LHCN-M2 (cell line): ENCODE data around the gene SCYGR4. TPM values are rescaled to one million over a fixed set of nuclear protein-coding genes. Genes with fewer than 3 reads are reported as not detected.
"Not testable (repeated sequence)": the region's sequence is repeated elsewhere in the genome, so short reads cannot be mapped to it uniquely, and the experiment has no call there.

Experiments used
- DNase-seq: peaks from one replicate; pipeline ENCODE4 v3.0.0-alpha.2; 2012; ENCODE audit warnings: low read depth
- polyA plus RNA-seq: library from polyadenylated mRNA; unstranded; fragments of >200 nt; gene quantifications from one replicate; pipeline ENCODE4 v1.2.1, GENCODE V29; 2012; ENCODE audit warnings: missing spikeins
- total RNA-seq: library from RNA; depleted of rRNA; stranded (reverse); fragments of >200 nt; gene quantifications from 2 replicates; pipeline ENCODE4 v1.2.3, GENCODE V29; 2014; rRNA removed

The SCYGR4 gene, protein sequence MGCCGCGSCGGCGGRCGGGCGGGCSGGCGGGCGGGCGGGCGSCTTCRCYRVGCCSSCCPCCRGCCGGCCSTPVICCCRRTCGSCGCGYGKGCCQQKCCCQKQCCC
- not detected in 2 replicates for total RNA-seq
- not detected for polyA plus RNA-seq

DNA sequence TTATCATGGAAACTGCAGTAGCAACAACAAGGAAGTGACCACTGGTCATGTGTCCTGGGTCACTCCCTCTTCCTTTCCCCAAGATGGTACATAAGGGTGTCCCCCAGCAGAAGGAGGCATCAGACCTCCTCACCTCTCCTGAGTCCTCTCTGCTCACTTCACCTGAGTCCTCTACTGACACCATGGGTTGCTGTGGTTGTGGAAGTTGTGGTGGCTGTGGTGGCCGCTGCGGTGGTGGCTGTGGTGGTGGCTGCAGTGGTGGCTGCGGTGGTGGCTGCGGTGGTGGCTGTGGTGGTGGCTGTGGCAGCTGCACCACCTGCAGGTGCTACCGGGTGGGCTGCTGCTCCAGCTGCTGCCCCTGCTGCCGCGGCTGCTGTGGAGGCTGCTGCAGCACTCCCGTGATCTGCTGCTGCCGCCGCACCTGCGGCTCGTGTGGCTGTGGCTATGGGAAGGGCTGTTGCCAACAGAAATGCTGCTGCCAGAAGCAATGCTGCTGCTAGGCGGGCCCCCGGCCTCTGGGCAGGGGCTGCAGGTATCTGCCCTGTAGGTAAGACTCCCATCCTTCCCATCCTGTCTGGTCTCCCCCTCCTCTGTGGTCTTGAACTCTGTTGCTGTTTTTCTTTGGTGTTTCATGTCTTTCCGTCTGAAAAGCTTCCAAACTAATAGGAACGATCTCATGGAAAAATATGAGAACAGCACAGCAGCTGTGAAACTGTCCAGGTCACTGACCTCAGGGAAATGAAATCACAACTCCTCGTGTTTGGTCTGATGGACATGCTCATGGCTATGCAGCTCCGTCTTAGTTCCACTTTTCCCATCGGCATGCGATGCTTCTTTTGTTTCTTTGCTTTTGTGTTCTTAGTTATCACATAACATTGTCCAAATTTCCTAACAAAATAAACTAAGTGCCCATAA lies at the start of gene SCYGR4:
Gene SCYGR4 (plus strand): TSS at position 183 of the 915 bp plus-strand sequence. CDS start 0 bp downstream, at position 183.
- peak; percentile 56 for DNase-seq

DNA sequence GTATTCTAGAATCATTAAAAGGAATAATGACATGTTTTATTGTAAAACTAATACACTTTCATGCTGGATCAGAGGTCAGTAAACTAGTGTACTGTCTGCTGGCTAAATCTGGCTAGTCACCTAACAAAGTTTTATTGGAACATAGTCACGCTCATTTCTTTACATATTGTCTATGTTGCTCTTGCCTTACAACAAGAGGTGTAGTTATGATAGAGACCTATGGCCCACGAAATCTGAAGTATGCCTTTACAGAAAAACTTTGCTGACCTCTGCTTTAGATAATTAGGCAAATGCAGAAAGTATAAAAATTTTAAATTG lies 48.5 kb upstream of the SCYGR4 start:
- no peak for DNase-seq

DNA sequence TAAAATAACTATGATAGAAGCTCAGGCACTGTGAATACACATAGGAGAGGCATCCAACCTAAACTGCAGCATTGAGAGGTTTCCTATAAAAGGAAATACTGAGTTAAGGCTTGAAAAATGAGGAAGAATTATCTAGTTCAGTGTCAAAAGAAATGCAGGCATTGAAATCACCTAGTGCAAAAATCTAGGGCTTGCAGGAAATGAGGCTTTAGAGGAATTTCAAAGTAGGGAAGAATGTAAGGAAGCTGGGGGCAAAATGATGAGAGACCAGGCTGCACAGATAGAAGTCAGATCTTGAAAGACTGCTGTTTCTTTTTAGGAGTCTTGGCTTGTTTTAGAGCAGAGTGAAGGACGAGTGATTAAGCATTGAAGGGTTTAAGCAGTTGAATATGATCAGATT lies 46.7 kb upstream of the SCYGR4 start:
- DNase-seq: no peak

DNA sequence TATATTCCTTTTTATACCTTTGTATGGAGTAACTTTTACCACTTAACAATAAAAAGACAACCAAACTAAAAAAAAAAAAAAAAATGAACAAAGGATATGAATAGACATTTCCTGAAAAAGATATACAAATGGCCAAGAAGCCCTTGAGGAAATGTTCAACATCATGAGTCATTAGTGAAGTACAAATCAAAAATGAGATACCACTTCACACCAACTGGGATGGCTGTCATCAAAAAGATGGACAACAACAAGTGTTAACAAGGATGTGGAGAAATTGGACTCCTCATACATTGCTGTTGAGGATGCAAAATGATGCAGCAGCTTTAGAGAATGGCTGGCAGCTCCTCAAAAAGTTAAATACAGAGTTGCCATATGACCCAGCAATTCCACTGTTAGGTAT lies 41.2 kb upstream of the SCYGR4 start:
- DNase-seq: peak; percentile 97

DNA sequence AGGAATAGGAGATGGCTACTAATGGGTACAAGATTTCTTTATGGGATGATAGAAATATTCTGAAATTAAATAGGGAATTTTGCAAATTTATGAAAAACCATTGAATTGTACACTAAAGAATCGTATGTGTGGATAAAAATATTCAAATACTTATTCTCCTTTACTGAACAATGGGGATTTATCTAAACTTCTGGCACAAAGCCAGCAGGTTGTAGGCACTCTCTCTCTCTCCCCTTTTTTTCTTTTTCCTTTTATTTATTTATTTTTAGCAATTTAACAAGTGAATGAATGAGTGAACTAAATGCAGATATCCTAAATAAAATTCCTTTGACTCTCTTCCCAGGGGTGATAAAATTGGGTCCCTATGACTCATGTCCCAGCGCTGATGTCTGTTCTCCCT lies 40.5 kb upstream of the SCYGR4 start:
- DNase-seq: no peak

DNA sequence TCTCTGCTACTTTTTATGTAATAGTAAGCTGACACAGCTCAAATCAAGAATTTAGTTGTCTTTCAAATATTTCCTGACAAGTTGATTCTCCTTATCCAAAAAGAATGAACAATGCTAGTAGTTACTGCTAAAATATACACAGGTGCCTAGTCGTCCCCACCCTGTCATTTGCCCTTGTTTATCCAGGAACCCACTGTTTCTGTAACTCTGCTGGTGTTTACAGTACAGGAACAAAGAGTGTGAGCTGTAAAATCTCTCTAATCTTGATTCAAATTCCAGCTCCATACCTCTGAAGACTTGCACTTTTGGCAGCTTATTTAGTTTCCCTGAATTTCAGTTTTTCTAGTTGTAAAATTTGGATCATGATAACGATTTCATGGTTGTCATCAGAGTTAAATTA lies 39.7 kb upstream of the SCYGR4 start:
- no peak for DNase-seq

DNA sequence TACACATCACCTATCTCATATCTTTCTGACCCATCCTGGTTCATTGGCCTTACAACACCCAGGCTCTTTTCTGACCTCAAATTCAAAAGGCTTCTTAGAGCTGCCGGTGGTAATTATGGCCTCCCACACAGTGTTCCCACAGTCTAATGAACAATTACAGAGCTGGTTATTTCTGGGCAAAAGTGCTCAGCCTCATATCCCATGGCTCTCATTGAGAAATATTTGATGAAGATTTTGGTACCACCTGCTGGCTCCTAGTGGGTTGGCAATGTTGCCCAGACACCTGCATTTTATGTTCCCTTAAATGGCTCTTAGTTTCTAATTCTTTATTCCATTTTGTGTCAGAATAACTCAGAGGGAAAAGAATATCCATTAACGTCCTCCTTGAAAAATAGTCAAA lies 38.7 kb upstream of the SCYGR4 start:
- DNase-seq: no peak

DNA sequence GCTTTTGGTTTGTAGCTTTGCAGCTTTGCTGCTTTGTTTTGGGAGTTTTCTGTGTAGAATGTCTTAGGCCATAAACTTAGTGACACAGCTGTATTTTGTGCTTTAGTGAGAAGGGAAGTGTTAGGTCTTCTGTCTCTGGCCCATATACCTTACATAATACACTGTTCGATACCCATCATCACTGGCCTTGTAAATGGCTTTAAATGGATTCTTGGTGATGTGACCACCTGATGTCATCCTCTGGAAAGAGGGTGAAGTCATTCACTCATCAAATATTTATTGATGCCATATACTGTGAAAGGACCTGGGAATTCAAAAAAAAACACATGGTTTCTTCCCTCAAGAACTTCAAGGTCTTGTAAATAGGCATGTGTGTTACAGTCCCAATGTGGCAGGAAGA lies 37.5 kb upstream of the SCYGR4 start:
- no peak for DNase-seq

DNA sequence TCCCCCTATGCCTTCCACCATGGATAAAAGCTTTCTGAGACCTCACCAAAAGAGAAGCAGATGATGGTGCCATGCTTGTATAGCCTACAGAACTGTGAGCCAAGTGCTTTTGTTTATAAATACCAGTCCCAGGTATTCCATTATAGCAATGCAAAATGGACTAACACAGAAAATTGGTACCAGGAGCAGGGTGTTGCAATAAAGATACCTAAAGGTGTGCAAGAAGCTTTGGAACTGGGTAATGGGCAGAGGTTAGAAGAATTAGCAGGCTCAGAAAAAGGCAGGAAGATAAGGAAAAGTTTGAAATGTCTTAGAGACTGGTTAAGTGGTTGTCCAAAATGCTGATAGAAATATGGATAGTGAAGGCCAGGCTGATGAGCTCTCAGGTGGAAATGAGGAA lies 34.9 kb upstream of the SCYGR4 start:
- no peak for DNase-seq

DNA sequence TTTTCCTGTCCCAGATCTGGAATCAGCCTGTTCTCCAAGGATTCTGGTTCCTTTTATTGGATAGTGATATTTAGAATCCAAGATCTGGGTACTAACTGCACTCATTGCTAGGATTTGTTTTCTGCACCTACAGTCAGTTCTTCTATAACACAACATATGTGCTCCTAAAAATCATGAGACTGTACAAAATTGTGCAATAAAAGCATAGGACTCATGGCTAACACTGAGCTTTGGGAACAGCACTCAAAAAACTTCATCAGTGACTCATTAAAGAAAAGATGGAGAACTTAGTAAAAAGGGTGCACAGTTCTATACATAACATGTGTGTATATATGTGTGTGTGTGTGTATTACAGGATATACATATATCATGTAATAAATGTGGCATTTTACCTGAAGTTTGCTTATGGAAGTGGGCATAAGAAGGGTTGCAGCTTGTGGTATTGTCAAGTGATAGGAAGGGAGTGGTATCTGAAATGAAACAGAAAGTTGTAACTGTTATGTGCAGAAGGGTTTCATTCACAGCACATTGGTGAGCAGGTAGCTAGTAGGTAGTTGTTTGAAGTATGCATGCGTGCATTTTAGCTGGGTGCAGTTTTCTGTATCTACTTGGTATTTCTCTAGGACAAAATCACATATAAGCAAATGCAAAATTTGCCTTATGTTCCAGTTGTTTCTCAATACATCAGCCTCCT lies 24.5 kb upstream of the SCYGR4 start:
- DNase-seq: no peak

DNA sequence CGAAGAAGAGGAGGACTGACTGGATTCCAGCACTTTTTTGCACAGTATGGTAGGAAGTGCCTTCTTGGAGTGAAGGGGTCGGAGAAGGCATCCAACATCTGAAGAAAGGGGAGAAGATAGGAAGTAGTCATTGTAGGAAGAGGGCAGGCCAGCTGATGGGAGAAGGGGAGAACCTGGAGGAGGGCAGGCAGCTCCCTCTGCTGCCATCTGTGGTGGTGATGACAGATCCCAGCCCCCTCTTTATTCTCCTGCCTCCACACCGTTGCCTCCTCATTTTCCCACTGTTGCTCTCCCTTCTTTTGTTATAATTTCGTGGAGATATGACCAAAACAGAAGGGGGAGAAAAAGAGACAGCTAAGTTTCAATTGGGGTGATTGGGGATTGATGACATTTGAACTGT lies 21.5 kb upstream of the SCYGR4 start:
- DNase-seq: no peak

DNA sequence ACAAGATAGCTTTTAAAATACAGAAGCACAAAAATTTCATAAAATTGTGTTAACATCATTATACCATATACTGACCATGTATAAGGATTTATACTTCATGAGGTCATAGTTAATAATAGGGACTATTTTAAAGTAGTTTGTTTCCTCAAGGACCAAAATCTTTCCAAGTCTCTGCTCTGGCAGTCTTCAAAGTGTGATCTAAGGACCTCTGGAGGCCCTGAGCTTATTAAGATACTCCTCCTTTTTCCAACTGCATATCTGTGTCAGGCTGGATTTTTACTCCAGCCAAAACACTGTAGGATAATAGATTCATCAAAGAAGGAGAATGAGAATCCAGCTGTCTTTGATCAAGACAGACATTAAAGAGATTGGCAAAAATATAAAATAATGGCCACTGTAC lies 20.3 kb upstream of the SCYGR4 start:
- DNase-seq: no peak

DNA sequence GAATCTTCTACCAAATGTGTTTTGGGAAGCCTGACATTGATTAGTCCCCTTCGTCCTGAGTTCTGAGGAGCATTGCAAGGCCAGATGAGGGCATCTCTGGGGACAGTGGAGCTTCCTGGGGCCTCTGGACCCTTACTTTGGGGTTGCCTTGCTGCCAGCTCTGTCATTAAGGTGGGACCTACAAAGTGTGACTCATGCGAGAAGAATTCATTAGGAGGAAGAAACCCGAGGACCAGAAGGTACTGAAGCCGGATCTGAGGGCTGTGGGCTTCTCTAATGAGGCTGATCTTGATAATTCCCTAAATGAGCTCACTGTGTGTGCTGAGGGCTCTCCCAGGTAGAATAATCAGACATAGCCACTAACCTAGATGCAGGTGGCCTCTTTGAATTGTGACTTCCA lies 19.3 kb upstream of the SCYGR4 start:
- DNase-seq: no peak

DNA sequence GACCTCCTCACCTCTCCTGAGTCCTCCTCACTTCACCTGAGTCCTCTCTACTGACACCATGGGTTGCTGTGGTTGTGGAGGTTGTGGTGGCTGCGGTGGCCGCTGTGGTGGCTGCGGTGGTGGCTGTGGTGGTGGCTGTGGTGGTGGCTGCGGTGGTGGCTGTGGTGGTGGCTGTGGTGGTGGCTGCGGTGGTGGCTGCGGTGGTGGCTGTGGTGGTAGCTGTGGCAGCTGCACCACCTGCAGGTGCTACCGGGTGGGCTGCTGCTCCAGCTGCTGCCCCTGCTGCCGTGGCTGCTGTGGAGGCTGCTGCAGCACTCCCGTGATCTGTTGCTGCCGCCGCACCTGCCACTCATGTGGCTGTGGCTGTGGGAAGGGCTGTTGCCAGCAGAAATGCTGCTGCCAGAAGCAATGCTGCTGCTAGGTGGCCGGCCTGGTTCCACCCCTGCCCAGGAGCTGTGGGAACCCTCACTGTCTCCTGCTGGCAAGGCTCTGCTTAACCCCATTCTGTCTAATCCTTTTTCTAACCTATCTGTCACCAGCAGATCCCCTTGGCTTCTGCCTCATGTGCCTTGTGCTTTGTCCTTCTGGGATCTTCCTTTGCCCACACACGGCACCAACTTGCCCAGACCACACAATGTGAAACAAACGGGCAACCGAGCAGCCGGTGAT lies 18.3 kb upstream of the SCYGR4 start, which contains the start of gene SCYGR2:
Gene SCYGR2 (plus strand): TSS at position 59 of the 669 bp plus-strand sequence. CDS start 0 bp downstream, at position 59.
- DNase-seq: not testable (repeated sequence)

DNA sequence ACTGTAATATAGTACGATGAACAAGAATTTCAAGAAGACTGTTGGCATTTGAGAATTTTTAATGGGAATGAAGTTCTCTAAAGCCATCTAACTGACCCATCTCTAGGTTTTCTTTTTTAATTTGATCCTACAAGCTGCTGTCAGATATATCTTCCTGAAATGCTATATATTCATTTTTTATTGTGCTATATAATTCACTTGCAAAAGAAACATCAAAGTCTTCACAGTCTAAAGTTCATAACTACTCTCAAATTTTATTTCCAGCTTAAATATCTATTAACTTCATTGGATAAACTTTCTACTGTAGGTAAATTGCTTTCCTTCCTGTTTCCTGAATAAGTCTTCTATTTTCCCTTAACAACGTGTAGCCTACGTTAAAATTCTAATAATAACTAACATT lies 14.9 kb upstream of the SCYGR4 start:
- no peak for DNase-seq

DNA sequence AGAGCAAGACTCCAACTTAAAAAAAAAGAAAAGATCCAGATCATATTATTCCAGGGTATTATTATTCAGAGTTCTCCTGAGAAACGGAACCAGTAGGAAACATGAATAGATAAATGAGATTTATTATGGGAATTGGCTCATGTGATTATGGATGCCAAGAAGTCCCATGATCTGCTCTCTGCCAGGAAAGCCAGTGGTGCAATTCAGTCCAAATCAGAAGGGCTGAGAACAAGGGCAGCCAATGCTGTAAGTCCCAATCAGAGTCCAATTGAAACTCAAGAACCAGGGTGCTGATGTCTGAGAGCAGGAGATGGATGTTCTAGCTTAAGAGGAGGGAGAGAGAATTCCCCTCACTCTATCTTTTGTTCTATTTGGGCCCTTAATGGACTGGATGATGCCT lies 10.8 kb upstream of the SCYGR4 start:
- DNase-seq: no peak

DNA sequence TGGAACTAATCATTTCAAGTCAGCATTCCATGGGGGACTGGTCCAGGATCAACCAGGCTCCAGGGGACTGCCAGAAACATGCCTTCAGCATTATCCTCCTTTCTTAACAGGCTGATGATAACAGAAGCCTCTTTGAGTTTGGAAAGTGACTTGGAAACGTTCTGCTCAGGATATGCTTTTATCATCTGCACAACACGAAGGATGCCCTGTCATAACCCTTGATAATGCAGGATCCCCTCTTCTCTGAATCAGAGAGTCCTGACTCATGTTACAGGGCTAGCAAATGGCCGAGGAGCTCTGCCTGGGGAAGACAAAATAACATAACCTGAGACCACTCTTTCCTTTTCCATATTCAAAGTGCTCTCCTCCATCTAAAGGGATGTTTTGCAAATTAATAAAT lies 9.4 kb upstream of the SCYGR4 start:
- DNase-seq: peak; percentile 13

DNA sequence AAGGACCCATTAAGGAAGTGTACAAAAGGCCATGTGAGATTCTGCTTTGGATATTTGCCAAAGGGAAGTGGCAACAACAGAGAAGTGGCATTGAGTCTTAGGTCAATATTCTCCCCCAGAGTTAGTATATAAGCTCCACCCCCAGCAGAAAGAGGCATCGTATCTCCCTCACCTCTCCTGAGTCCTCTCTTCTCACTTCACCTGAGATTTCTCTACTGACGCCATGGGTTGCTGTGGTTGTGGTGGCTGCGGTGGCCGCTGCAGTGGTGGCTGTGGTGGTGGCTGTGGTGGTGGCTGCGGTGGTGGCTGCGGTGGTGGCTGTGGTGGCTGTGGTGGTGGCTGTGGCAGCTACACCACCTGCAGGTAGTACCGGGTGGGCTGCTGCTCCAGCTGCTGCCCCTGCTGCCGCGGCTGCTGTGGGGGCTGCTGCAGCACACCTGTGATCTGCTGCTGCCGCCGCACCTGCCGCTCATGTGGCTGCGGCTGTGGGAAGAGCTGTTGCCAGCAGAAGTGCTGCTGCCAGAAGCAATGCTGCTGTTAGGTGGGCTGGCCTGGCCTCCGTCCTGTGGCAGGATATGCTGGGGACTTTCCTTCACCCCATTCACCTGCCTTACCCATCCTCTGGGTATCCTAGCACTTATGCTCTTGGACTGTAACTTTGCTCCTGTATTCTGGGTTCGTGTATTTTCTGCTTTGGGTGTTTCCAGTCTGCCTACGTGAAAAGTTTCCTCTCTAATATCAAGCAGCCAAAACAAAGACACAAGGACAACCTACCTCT lies 8.5 kb upstream of the SCYGR4 start:
- DNase-seq: no peak

DNA sequence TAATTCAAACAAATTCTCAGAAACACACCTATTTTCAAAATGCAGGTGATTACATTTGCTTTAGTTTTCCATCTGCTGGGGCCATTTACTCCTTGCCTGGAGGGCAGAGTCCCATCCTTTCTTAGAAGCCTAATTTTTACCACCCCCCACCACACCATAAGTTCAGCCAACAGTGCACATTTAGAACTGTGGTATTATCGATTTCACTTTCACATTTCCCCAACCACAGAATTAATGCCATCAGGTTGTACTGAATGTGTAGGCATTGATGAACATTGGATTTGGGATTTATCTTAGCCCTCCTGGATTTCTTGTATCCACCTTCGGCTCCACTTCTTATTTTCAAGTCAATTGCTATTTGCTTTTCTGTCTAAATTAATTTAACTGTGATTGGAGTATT lies 7.2 kb upstream of the SCYGR4 start:
- no peak for DNase-seq

DNA sequence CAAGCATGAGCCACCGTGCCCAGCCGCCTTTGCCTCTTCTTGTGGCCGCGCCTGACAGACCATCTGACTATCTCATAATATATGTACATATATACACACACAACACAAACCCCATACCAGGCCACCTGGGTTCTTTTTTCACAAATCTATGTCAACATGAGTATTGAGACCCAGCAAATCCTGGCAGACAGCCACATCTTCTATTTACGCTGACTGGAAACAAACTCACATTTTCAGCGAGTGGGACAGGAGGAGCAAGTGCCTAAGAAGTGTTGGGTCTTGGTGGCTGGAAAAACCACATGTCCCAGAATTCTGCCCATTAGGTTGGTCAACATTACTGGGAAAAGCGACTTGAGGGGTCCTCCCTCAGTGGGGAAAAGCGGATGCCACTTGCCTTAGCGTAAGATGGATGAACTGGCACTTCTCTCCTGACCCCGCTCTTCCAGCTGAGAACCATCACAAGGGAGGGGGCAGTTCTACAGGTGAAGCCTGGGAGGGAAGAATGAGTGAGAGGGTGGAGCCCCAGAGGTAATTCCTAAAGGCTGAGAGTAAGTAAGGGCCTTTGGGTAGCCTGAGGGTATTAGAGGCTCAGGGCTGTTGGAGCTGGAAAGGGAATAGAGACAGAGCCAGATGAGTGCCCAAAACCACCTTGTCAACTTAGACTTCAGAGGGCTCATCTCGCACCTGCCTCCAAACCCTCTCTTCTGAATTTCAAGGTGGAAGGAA lies 4.6 kb upstream of the SCYGR4 start:
- no peak for DNase-seq

DNA sequence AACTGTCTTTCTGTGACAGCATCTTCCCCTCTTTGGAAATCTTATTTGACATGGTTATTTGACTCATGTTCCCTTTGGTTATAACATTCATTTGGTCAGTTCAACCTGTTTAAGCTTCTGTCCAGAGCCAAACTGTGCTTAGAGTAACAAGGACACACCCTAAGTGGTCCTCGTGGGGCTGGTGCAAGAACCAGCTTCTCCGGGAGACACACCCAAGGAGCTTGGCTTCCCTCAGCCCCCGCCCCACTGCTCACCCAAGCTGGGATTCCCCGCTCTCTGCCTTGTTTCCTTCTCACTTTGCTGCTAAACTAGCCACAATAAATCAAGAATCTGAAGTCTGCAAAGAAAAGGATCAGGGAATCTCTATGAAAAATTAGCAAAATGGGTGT lies 4.0 kb upstream of the SCYGR4 start:
- no peak for DNase-seq
